HG03064 (cell line): ENCODE data around the gene CUX1.
A peak's percentile ranks its signal among the peaks of the same experiment; 100 is the strongest.
"Not testable (repeated sequence)": the region's sequence is repeated elsewhere in the genome, so short reads cannot be mapped to it uniquely, and the experiment has no call there.

Experiments
- ATAC-seq: cut with Tn5 transposase; IDR thresholded peaks from one replicate; pipeline ENCODE4 v1.9.1; 2021; ENCODE audit warnings: low read depth; ENCODE audit not compliant: unreplicated experiment

Gene CUX1

GRCh38 chr7:101989101-101989500 is 171.7 kb downstream of the CUX1 start:
- no peak for ATAC-seq

- ATAC-seq, result peak; percentile 68
Measured at GRCh38 chr7:101990811-101991418, 173.5 kb downstream of the CUX1 start.

- no peak for ATAC-seq
Measured at GRCh38 chr7:101991860-101992259, 174.4 kb downstream of the CUX1 start.

- no peak for ATAC-seq
Measured at GRCh38 chr7:101993311-101993710, 175.9 kb downstream of the CUX1 start.

GRCh38 chr7:101995121-101995520 is 177.7 kb downstream of the CUX1 start:
- no peak for ATAC-seq

GRCh38 chr7:101996131-101996691 is 178.8 kb downstream of the CUX1 start:
- ATAC-seq, result no peak

- ATAC-seq, result no peak
Measured at GRCh38 chr7:101996876-101997275, 179.4 kb downstream of the CUX1 start.

GRCh38 chr7:101998029-101998905 is 180.8 kb downstream of the CUX1 start:
- ATAC-seq, result no peak

- no peak for ATAC-seq
Measured at GRCh38 chr7:101998906-101999240, 181.4 kb downstream of the CUX1 start.

- no peak for ATAC-seq
Measured at GRCh38 chr7:101999393-101999792, 182.0 kb downstream of the CUX1 start.

GRCh38 chr7:102000123-102000522 is 182.7 kb downstream of the CUX1 start:
- ATAC-seq, result no peak

GRCh38 chr7:102004229-102004628 is 186.8 kb downstream of the CUX1 start:
- ATAC-seq, result no peak

GRCh38 chr7:102004848-102005247 is 187.4 kb downstream of the CUX1 start:
- ATAC-seq, result no peak

GRCh38 chr7:102005933-102006480 is 188.6 kb downstream of the CUX1 start:
- no peak for ATAC-seq

- ATAC-seq, result no peak
Measured at GRCh38 chr7:102006695-102007094, 189.3 kb downstream of the CUX1 start.

- no peak for ATAC-seq
Measured at GRCh38 chr7:102008535-102009262, 191.3 kb downstream of the CUX1 start.

GRCh38 chr7:102009628-102010027 is 192.2 kb downstream of the CUX1 start:
- ATAC-seq, result no peak

- not testable (repeated sequence) for ATAC-seq
Measured at GRCh38 chr7:102012112-102012830, 194.8 kb downstream of the CUX1 start.

- no peak for ATAC-seq
Measured at GRCh38 chr7:102012941-102013461, 195.6 kb downstream of the CUX1 start.

- ATAC-seq, result no peak
Measured at GRCh38 chr7:102018876-102019275, 201.4 kb downstream of the CUX1 start.
